ENCODE results near the gene HORMAD1.
"Not testable (repeated sequence)": the region's sequence is repeated elsewhere in the genome, so short reads cannot be mapped to it uniquely, and the experiment has no call there.

Gene HORMAD1, protein sequence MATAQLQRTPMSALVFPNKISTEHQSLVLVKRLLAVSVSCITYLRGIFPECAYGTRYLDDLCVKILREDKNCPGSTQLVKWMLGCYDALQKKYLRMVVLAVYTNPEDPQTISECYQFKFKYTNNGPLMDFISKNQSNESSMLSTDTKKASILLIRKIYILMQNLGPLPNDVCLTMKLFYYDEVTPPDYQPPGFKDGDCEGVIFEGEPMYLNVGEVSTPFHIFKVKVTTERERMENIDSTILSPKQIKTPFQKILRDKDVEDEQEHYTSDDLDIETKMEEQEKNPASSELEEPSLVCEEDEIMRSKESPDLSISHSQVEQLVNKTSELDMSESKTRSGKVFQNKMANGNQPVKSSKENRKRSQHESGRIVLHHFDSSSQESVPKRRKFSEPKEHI

DNA sequence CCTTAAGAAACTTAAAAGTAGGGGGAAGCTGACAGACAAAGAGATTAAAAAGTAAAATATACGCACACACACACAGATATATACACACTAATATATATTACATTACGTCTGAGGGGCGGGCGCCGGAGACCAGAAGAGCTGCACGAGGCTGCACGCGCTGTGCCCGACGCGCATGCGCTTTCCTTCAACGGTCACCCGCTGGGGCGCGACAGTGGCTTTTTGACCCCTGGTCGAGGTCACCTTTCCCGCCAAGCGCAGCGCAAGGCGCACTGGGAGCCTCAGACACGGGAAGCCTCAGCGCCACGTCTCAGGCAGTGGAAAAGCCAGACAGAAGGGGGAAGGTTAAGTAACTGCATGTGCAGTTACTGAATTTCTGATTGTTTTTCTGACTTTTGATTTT lies at the start of gene HORMAD1:
Gene HORMAD1, minus strand, starts transcription at position 193 of the 400 bp plus-strand sequence. CDS start 1,390 bp downstream, outside the sequence.
- H3K27ac ChIP-seq = no peak within 1 kb of the TSS
- no peak within 1 kb of the TSS for H3K4me3 ChIP-seq
- TF ChIP-seq, protein P1, sequence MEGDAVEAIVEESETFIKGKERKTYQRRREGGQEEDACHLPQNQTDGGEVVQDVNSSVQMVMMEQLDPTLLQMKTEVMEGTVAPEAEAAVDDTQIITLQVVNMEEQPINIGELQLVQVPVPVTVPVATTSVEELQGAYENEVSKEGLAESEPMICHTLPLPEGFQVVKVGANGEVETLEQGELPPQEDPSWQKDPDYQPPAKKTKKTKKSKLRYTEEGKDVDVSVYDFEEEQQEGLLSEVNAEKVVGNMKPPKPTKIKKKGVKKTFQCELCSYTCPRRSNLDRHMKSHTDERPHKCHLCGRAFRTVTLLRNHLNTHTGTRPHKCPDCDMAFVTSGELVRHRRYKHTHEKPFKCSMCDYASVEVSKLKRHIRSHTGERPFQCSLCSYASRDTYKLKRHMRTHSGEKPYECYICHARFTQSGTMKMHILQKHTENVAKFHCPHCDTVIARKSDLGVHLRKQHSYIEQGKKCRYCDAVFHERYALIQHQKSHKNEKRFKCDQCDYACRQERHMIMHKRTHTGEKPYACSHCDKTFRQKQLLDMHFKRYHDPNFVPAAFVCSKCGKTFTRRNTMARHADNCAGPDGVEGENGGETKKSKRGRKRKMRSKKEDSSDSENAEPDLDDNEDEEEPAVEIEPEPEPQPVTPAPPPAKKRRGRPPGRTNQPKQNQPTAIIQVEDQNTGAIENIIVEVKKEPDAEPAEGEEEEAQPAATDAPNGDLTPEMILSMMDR (IDR thresholded peaks at IDR 0.05) = no peak
- DNase-seq (ENCODE audit: low spot score) = no peak

DNA sequence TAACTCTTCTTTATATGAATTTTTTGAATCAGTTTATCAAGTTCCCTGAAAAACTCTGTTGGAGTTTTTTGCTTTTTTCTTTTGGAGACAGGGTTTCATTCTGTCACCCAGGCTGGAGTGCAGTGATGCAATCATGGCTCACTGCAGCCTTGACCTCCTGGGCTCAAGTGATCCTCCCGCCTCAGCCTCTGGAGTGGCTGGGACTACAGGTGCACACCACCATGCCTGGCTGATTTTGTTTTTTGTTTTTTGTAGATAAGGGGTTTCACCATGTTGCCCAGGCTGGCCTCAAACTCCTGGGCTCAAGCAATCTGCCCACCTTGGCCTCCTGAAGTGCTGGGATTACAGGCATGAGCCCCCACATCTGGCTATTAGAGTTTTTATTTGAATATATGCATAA lies 47.0 kb upstream of the HORMAD1 start:
- H3K4me3 ChIP-seq; H3K27ac ChIP-seq; DNase-seq (ENCODE audit: low spot score): not testable (repeated sequence)

DNA sequence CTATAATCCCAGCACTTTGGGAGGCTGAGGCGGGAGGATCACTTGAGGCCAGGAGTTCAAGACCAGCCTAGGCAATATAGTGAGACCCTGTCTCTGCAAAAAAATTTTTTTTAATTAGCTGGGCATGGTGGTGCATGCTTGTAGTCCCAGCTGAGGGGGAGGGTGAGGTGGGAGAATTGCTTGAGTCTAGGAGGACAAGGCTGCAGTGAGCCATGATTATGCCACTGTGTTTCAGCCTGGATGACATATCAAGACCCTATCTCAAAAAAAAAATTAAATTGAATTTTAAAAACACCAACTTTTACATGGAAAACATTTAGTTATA lies 45.2 kb upstream of the HORMAD1 start:
- Histone ChIP-seq H3K4me3 (peak overlapping the region; percentile 53), H3K27ac (peak overlapping the region in 1 of 2 donors; percentile 43)
- not testable (repeated sequence) for DNase-seq (ENCODE audit: low spot score)

DNA sequence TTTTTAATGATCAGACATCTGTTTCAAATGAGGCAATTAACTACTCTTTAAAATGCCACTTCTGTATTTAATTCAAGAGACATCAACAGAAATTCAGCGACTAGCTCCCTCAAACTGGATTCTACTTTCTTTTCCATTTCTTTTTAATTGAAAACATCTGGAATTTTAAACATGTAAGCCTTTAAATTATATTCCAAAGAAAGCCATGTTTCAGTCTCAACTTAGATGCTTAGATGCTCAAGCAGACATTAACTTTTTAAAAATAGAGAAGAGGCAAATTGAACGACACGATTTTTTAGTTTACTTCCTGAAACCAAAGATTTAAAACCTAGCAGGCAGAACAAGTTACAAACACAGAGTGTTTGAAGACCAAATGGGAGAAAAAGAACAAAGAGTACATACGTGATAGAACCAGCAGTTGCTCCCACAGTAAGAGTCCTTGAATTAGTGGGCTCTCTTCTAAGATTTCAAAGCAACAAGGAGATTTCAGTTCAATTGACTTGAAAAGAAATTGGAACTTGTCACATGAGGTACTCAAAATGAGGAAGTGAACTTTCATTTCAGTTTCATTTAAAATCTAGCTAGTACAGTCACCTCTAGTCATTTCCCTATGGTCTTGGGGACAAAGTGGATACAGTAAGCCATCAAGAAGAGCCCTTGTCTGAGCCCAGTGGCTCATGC lies 44.7 kb upstream of the HORMAD1 start, which contains the start of gene CTSS:
Gene CTSS, minus strand, starts transcription at position 483 of the 681 bp plus-strand sequence. CDS start 1,015 bp downstream, outside the sequence.
- DNase-seq (ENCODE audit: low spot score) = no peak
- H3K4me3 ChIP-seq = peak within 1 kb of the TSS; percentile 53

DNA sequence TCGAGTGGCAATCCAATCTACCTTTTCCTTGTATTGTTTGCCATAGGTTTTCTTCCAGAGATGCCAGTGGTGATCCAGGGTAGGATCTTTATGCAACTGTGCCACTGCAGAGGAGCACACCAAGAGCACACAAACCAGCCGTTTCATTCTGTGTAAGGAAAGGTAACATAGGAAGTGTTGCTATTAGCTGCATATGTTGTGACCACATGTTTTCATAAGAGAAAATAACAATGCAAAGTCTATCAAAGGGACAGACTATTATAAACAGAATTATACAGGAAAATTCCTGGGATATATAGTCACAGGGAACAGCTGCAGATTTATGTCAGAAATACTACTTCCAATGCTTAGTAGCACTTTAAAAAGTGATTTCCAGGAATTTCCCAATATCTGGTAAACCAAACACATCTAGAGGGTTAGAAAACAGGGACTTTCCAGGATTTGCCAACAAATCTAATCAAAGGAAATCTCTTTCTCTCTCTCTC lies 44.0 kb upstream of the HORMAD1 start:
- TF ChIP-seq, protein P1 (IDR thresholded peaks at IDR 0.05) = no peak
- H3K27ac ChIP-seq = peak overlapping the region in 1 of 2 donors; percentile 32
- DNase-seq (ENCODE audit: low spot score) = no peak
- peak overlapping the region; percentile 53 for H3K4me3 ChIP-seq

More for the DNA sequence above, 44.7 kb upstream of the HORMAD1 start, which contains the start of gene CTSS:
- TF ChIP-seq, protein P1 (IDR thresholded peaks at IDR 0.05) = no peak
- H3K27ac ChIP-seq = peak within 1 kb of the TSS in 1 of 2 donors; percentile 43

DNA sequence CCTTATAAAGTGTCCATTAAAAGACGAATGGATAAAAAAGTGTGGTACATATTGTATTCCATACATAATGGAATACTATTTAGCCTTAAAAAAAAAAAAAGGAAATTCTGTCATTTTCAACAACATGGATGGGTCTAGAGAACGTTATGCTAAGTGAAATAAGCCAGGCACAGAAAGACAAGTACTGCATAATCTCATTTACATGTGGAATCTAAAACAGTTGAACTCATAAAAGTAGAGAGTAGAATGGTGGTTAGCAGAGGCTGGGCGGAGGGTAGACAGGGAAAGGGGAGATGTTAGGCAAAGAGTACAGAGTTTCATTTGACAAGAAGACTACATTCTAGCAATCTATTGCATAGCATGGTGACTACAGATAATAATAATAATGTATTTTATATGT lies 42.3 kb upstream of the HORMAD1 start:
- no peak for DNase-seq (ENCODE audit: low spot score)
- TF ChIP-seq, protein P1 (IDR thresholded peaks at IDR 0.05) = no peak
- H3K27ac ChIP-seq = no peak overlapping the region
- no peak overlapping the region for H3K4me3 ChIP-seq

DNA sequence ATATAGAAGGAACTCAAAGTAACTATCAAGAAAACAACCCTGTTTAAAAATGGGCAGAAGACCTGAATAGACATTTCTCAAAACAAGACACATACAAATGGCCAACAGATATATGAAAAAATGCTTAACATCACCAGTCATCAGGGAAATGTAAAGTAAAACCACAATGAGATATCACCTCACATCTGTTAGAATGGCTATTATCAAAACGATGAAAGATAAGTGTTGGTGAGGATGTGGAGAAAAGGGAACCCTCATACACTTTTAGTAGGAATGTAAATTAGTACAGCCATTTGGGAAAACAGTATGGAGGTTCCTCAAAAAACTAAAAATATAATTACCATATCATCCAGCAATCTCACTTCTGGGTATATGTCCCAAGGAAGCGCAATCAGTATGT lies 41.9 kb upstream of the HORMAD1 start:
- TF ChIP-seq, protein P1 (IDR thresholded peaks at IDR 0.05) = no peak
- DNase-seq (ENCODE audit: low spot score) = no peak
- Histone ChIP-seq H3K27ac (no peak overlapping the region), H3K4me3 (no peak overlapping the region)

DNA sequence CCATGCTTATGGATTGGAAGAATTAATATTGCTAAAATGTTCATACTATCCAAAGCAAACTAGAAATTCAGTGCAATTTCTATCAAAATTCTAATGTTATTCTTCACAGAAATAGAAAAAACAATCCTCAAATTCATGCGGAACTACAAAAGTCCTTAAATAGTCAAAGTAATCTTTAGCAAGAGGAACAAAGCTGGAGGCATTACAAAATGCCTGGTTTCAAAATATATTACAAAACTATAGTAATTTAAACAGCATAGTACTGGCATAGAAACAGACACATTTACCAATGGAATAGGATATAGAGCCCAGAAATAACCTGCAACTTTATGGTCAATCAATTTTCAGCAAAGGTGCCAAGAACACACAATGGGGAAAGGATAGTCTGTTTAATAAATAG lies 41.1 kb upstream of the HORMAD1 start:
- TF ChIP-seq, protein P1 (IDR thresholded peaks at IDR 0.05) = no peak
- Histone ChIP-seq H3K27ac (no peak overlapping the region), H3K4me3 (no peak overlapping the region)
- DNase-seq (ENCODE audit: low spot score) = no peak

Data from coronary artery (tissue), 2 donors.